OCI-LY7 (cell line): ENCODE results near the gene TRNAU1AP. TPM values are rescaled to one million over a fixed set of nuclear protein-coding genes. Genes with fewer than 3 reads are reported as not detected.
"Not testable (repeated sequence)": the region's sequence is repeated elsewhere in the genome, so short reads cannot be mapped to it uniquely, and the experiment has no call there.

Experiments used
- BruUV-seq: library from RNA; stranded (reverse); fragments of 400-500 nt; replicated peaks from 2 replicates; lab custom pipeline; 2021; lab: Mats Ljungman, UMichigan
- CTCF ChIA-PET: fragments of 300-600 bp; sonication (Branson Sonifier 250); formaldehyde crosslinking; loops from one replicate; lab custom pipeline; 2022; ENCODE audit warnings: antibody characterized with exemption; ENCODE audit not compliant: unreplicated experiment; lab: Charles Lee
- POLR2A ChIA-PET: fragments of 300-600 bp; sonication (Branson Sonifier 250); formaldehyde crosslinking; loops from one replicate; lab custom pipeline; 2022; ENCODE audit warnings: antibody characterized with exemption; lab: Charles Lee
- DNase-seq: peaks from one replicate; pipeline ENCODE4 v3.0.0-alpha.2; 2015; ENCODE audit warnings: low spot score
- H2AFZ ChIP-seq: fragments of 200-600 bp; sonication (generic), shearing (Covaris generic); 2 replicates; pipeline ENCODE4 v1.6.1; 2014; ENCODE audit warnings: mild to moderate bottlenecking, antibody characterized with exemption, low read length, moderate library complexity
- H3K27ac ChIP-seq: fragments of 200-600 bp; sonication (generic); 2 replicates; pipeline ENCODE4 v1.5.1; 2014; ENCODE audit warnings: mixed run types, low read depth, mild to moderate bottlenecking, moderate library complexity, low read length, inconsistent platforms; ENCODE audit not compliant: poor library complexity, severe bottlenecking
- H3K36me3 ChIP-seq: fragments of 200-600 bp; sonication (generic); 2 replicates; pipeline ENCODE4 v1.6.1; 2014; ENCODE audit warnings: mild to moderate bottlenecking, antibody characterized with exemption, low read length, moderate library complexity, mixed read lengths; ENCODE audit not compliant: insufficient read depth
- H3K4me1 ChIP-seq: fragments of 200-600 bp; sonication (generic); 2 replicates; pipeline ENCODE4 v1.5.1; 2014; ENCODE audit warnings: mild to moderate bottlenecking, low read length; ENCODE audit not compliant: insufficient read depth, poor library complexity, severe bottlenecking
- H3K4me2 ChIP-seq: fragments of 200-600 bp; sonication (generic); 2 replicates; pipeline ENCODE4 v1.6.1; 2014; ENCODE audit warnings: mild to moderate bottlenecking, low read length
- H3K4me3 ChIP-seq: fragments of 200-600 bp; sonication (generic); 2 replicates; pipeline ENCODE4 v1.5.1; 2014; ENCODE audit warnings: mild to moderate bottlenecking, low read depth, low read length; ENCODE audit not compliant: poor library complexity, severe bottlenecking
- H3K79me2 ChIP-seq: fragments of 200-600 bp; sonication (generic); 2 replicates; pipeline ENCODE4 v1.6.1; 2016; ENCODE audit warnings: low read depth, mild to moderate bottlenecking, low read length, moderate library complexity, mixed read lengths; ENCODE audit not compliant: insufficient read depth
- H3K9me2 ChIP-seq: fragments of 200-600 bp; sonication (generic); 2 replicates; pipeline ENCODE4 v1.6.1; 2016; ENCODE audit warnings: mild to moderate bottlenecking, low read length, mixed read lengths; ENCODE audit not compliant: insufficient read depth
- H3K9me3 ChIP-seq: fragments of 200-600 bp; sonication (generic); 2 replicates; pipeline ENCODE4 v1.6.1; 2014; ENCODE audit warnings: mild to moderate bottlenecking, mixed run types, low read length, mixed read lengths
- H4K20me1 ChIP-seq: fragments of 200-600 bp; sonication (generic); 2 replicates; pipeline ENCODE4 v1.6.1; 2014; ENCODE audit warnings: mild to moderate bottlenecking, antibody characterized with exemption, low read length, moderate library complexity, mixed read lengths; ENCODE audit not compliant: insufficient read depth
- EZH2phosphoT487 ChIP-seq: fragments of 200-600 bp; sonication (generic); IDR thresholded peaks from 2 replicates; pipeline ENCODE4 v1.6.1; 2018; ENCODE audit warnings: low read depth, borderline replicate concordance, mild to moderate bottlenecking, mixed run types, antibody characterized with exemption, low read length, moderate library complexity, mixed read lengths
- intact Hi-C: fragments of 100-400 bp; cut with micrococcal nuclease; formaldehyde crosslinking; loops from one replicate; pipeline ENCODE4 v1.10.0; 2022; ENCODE audit not compliant: unreplicated experiment
- total RNA-seq, 2 experiments: library from RNA; depleted of rRNA in 1 of 2; stranded (reverse); fragments of >200 nt in 1 of 2; shearing (Covaris generic) in 1 of 2; gene quantifications; 2 replicates each; pipeline ENCODE4 v1.2.3, GENCODE V29; 2014 to 2022
- TF ChIP-seq, protein P1 (sequence below): fragments of 200-600 bp; sonication (generic); conservative IDR thresholded peaks from 2 replicates; pipeline ENCODE4 v1.5.1; 2014; ENCODE audit warnings: mild to moderate bottlenecking, antibody characterized with exemption, low read length, moderate library complexity, mixed read lengths

The TRNAU1AP gene
- total RNA-seq, 2 experiments from 2014 or later, result 30.6 to 41.8 TPM

GRCh38 chr1:28581531-28582247, 28.8 kb downstream of the TRNAU1AP start:
- Histone ChIP-seq H3K27ac (peak overlapping the region; percentile 85), H4K20me1 (peaks cover 24% of the 10 kb centered on the region), H3K4me1 (peaks cover 38% of the 10 kb centered on the region), H3K36me3 (peaks cover 49% of the 10 kb centered on the region), H3K79me2 (peaks cover 37% of the 10 kb centered on the region), H3K4me2 (peak overlapping the region; percentile 94), H2AFZ (peak overlapping the region; percentile 86), H3K9me2 (no peaks in the 10 kb centered on the region), H3K4me3 (peak overlapping the region; percentile 97), H3K9me3 (no peaks in the 10 kb centered on the region)
- intact Hi-C loops, result loop anchor here (1.0 to 5.0 kb wide), 4 partner anchors 28 to 334 kb away; partner anchors contain the start of genes TAF12 and TRNAU1AP
- CTCF ChIA-PET, result interaction anchor here (0.6 to 1.5 kb wide), 3 partner anchors 11 to 321 kb away, joined by 3 to 5 read pairs (median 3); partner anchors contain the start of gene TRNAU1AP
- DNase-seq, result peak; percentile 96
- no peak for TF ChIP-seq EZH2phosphoT487
- TF ChIP-seq, protein P1, sequence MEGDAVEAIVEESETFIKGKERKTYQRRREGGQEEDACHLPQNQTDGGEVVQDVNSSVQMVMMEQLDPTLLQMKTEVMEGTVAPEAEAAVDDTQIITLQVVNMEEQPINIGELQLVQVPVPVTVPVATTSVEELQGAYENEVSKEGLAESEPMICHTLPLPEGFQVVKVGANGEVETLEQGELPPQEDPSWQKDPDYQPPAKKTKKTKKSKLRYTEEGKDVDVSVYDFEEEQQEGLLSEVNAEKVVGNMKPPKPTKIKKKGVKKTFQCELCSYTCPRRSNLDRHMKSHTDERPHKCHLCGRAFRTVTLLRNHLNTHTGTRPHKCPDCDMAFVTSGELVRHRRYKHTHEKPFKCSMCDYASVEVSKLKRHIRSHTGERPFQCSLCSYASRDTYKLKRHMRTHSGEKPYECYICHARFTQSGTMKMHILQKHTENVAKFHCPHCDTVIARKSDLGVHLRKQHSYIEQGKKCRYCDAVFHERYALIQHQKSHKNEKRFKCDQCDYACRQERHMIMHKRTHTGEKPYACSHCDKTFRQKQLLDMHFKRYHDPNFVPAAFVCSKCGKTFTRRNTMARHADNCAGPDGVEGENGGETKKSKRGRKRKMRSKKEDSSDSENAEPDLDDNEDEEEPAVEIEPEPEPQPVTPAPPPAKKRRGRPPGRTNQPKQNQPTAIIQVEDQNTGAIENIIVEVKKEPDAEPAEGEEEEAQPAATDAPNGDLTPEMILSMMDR, result 0 out of 2 replicates have a peak, but pooled peaks have one; percentile 41
- BruUV-seq, result no TSS peak
- POLR2A ChIA-PET, result interaction anchor here (0.6 to 3.2 kb wide), 20 partner anchors 11 to 355 kb away, joined by 3 to 22 read pairs (median 4); partner anchors contain the start of genes ATP5IF1 and TAF12

DNA sequence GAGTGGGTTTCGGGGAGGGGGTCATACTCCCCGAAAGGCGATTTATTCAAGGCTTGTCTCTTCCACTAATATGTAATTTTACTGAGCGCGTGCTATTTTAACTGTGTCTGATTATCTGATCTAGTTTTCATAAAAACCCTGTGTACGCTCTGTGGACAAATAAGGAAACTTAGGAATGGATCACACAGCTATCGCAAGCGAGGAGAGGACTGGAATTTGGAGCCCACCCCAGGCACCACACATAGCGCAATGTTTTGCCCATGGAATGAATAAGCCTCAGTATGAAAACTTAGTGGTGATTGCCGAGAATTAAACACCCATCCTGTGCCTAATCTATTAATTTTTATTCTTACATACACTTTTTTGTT, 29.3 kb downstream of the TRNAU1AP start:
- Histone ChIP-seq H3K4me1 (peaks cover 41% of the 10 kb centered on the region), H3K36me3 (peaks cover 44% of the 10 kb centered on the region), H3K79me2 (peaks cover 37% of the 10 kb centered on the region), H2AFZ (peak overlapping the region; percentile 86), H4K20me1 (peaks cover 24% of the 10 kb centered on the region), H3K4me3 (peak overlapping the region; percentile 97), H3K4me2 (peak overlapping the region; percentile 94), H3K9me2 (no peaks in the 10 kb centered on the region), H3K27ac (peak overlapping the region; percentile 85), H3K9me3 (no peaks in the 10 kb centered on the region)
- ChIA-PET CTCF (interaction anchor here (0.6 to 1.5 kb wide), 3 partner anchors 10 to 321 kb away, joined by 3 to 5 read pairs (median 3); partner anchors contain the start of gene TRNAU1AP), POLR2A (interaction anchor here (0.6 to 3.2 kb wide), 15 partner anchors 9 to 346 kb away, joined by 3 to 22 read pairs (median 4); partner anchors contain the start of genes RAB42 and TAF12)
- BruUV-seq, result TSS peak; percentile 97
- TF ChIP-seq, protein P1, result no peak
- no peak for TF ChIP-seq EZH2phosphoT487
- intact Hi-C loops, result loop anchor here (2.0 to 5.0 kb wide), 2 partner anchors 61 to 335 kb away; partner anchors contain the start of gene TAF12
- DNase-seq, result no peak

- CTCF ChIA-PET, H3K9me2 ChIP-seq, H4K20me1 ChIP-seq, H3K4me3 ChIP-seq, POLR2A ChIA-PET, H3K79me2 ChIP-seq, BruUV-seq, H3K9me3 ChIP-seq, H3K36me3 ChIP-seq, H3K27ac ChIP-seq, intact Hi-C loops, DNase-seq: not testable (repeated sequence)
- H2AFZ ChIP-seq, result peak overlapping the region; percentile 83; the same call in 1 of the 2 replicates
- H3K4me2 ChIP-seq, result peak overlapping the region; percentile 41
- peaks cover 16% of the 10 kb centered on the region for H3K4me1 ChIP-seq
These were observed 33.9 kb downstream of the TRNAU1AP start for GRCh38 chr1:28586585-28587391.
